Measurements from ENCODE around the gene FAM13A.

FAM13A gene

GRCh38 chr4:88761342-88761741, 295.6 kb downstream of the FAM13A start:
- DNase-seq = no peak

- DNase-seq = no peak
Measured at GRCh38 chr4:88759895-88760290, 297.1 kb downstream of the FAM13A start.

DNA sequence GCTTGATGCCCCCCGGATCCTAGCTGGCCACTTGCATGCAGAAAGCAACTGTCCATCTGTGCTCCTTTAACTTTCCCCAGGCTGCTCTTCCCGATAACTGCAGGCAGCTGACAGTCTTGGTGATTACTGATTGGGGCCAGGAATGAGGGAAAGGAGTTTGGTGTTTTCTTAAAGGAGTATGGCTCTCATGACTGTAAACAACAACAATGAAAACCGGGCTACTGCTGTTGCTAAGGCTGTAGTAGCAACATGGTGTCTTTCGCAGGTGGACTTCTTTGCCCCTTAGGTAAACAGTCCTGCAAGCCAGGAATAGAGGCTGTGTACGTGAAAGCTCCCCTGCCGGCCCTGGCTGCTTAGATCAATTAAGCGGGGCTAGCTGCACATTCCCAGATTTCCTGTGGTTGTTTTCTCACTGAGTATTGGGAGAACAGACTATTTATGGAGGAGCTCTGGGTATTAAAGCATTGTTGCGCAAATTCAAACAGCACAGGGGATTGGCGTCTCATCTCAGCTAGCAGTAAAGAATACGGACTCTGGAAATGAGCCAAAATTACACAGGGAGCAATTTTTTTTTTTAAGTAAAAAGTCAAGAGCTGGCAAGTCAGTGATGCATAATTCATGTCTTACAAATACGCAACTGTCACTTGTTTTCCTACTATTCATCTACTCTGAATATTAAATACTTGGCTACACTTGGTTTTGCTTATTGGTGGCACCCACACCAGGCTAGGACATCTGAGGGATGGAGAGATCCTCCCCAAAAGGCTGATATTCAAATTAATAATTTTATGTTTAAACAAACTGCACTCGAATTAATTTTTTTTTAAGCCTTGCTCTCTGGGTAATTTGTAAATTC, 297.7 kb downstream of the FAM13A start:
- DNase-seq = no peak

DNA sequence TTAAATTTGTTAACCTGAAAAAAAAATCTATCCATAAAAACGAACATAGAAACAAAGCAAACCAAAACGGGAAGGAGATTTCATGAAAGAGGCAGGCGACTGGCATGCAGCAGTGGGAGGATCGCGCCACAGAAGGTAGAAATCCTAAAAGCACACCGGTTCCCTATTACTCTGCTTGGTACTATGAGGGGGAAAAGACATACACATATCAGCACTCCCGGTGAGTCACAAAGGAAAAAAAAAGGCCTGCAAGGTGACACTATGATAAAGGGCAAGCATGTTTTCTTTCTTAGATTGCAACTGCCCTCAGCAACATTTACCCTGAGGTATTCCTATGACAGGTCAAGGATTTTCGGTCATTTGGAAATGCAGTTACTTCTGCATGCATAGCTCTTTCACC, 298.7 kb downstream of the FAM13A start:
- DNase-seq = no peak

GRCh38 chr4:88757776-88758175, 299.2 kb downstream of the FAM13A start:
- no peak for DNase-seq

- DNase-seq = no peak
Measured at GRCh38 chr4:88757067-88757466, 299.9 kb downstream of the FAM13A start.

- DNase-seq = no peak
Measured at GRCh38 chr4:88756149-88756548, 300.8 kb downstream of the FAM13A start.

GRCh38 chr4:88755454-88755853, 301.5 kb downstream of the FAM13A start:
- DNase-seq = no peak

- no peak for DNase-seq
Measured at GRCh38 chr4:88754796-88755195, 302.2 kb downstream of the FAM13A start.

GRCh38 chr4:88753658-88754571, 303.1 kb downstream of the FAM13A start:
- DNase-seq = no peak

DNA sequence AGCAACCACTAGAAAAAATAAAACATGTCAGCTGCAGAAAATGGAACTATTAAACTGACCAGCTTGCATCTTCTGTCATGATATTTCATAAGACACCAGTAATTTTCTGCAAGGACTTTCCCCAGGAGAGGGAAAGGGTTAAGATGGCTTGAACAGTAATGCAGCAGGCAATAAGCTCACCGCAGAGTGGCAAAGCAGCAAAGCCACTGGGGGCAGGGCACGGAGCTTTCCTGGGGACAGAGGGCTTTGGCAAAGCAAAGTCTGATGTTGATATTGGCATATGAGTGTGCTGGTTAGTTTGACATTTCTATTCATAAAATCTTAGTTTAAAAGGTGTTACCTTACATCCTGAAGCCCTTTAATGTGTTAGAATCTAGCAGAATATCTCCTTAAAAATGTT, 304.2 kb downstream of the FAM13A start:
- DNase-seq = no peak

GRCh38 chr4:88752076-88752463, 304.9 kb downstream of the FAM13A start:
- DNase-seq = no peak

DNA sequence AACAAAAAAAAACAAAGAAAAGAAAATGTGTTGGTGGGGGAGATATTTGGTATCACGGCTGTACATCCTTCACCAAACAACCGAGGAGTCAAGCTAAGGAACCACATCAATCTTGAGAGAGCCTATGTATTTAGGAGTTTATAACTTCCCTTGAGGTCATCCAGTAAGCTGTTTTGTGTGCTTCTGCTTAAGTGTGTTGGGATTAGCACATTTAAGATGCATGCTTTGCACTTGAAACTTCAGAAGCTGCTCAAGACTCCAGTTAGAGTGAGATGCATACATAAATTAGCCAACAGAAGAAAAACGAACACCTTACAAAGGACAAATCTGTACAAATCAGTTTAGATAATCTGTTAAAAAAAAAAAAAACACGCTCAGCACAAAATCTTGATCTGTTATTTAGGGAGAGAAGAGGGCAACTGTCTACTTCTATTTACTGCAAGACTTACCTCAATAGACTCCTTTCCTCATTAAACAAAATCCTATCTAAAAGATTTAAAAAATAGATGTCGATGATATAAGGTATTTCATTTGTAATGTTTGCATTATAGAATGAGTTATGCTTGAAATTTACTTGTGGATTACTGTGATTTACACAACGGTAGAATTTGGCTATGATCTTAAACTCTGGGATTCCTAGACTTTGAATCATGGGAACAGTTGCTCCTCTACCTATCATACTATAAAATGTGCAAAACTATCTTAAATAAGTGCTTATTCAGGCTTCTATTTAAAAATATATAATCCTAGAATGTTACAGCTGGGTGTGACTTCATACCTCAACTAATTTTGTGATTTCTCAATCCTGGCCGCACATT, 305.5 kb downstream of the FAM13A start:
- DNase-seq = no peak

GRCh38 chr4:88750369-88750768, 306.6 kb downstream of the FAM13A start:
- DNase-seq = no peak

DNA sequence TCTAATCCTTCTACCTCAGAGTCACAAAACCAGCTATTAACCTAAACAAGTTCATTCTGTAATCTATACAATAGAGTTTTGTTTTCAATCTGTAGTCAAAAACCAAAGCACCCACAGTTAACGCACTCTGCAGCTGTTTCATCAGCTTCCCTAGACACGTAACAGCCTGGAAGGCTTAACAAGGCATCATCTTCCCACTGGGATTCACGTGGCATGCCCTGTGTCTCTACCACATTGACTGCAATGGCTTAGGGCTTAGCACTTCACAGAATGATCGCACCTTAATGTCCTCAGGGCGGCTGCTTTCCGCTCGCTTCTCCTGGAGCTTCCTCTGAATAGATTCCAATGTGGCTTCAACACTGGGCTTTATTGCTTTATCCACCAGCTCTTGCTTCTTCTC, 309.6 kb downstream of the FAM13A start:
- DNase-seq = no peak

DNA sequence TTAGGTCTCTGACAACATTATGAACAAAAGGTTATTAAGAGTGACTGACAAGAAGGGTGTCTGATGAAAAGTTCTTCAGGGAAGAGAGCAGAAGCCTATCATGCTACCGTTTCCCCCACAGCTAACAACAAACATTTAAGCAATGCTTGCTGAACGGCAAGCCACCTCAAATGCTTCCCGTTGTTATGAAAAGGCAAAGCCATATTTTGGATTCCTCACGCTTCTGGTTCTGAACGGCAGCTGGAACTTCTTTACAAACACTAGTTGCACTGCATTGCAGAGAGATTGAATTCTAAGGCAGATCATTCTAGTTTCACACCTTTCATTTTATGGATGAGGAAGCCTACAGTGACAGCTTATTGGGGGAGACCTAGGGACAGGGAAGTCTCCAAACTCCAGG, 310.8 kb downstream of the FAM13A start:
- no peak for DNase-seq

DNA sequence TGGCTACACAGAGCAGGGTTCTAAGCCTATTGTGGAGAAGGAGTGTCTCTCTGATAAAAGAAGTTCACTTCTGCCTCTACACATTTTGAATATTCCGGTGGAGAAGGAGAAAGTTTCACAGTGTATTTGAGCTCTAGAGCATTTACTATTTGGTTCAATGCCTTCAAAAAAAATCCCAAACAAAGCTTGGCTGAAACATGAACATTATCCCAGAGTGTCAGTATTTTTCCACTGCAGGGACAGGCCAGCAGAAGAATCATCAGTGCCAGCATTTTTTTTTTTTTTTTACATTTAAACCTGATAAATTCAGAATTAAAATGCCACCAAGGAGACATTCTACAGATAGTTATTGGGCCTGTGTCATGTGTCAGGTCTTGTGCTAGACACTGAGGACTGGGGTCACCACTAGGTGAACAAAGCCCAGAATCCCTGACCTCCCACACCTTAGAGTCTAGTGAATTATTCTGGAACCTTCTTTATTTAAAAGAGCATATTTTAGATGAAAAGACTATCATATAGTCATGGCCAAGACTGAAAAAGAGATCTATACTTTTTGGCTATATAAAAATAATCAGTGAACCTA, 311.3 kb downstream of the FAM13A start:
- no peak for DNase-seq

GRCh38 chr4:88745175-88745574, 311.8 kb downstream of the FAM13A start:
- no peak for DNase-seq

DNA sequence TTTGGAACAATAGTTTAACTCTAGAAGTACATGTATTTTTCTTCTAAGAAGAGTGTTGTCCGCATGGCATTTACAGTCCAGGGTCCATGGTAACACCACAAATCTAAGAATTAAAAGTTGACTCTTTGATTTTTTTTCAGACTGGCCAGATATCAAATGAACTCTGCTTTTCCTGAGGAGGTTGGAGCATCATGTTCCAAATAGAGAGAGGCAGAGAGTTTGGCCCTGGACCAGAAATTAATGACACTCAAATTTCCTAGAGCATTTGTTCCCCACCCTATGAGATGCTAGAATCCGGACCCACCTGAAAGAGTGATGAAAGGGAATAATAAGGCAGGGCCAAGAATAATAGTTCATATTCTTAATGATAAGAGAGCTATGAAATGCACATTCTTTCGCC, 312.4 kb downstream of the FAM13A start:
- DNase-seq = no peak

GRCh38 chr4:88743696-88744095, 313.3 kb downstream of the FAM13A start:
- no peak for DNase-seq

DNA sequence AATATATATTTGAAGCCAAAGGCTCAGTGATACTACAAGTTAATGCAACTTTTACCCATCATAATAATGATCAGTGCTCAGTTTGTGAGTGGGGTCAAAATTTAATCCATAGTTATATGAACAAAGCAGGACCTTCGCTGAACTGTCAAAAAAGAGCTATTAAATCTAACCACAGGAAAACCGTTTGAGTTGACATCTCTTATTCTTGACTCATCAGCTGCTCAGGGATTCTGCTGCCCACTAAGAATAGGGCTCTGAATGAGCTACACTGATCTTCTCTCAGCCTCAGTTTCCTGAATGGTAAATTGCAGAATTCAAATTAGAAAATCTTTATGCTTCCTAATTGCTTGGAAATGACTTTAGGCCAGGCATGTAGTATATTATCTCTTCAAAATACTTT, 314.4 kb downstream of the FAM13A start:
- DNase-seq = no peak

- no peak for DNase-seq
Measured at GRCh38 chr4:88738180-88738579, 318.8 kb downstream of the FAM13A start.

Data from activated naive CD4-positive, alpha-beta T cell (primary cell).